ENCODE measurements around the gene ZDHHC9.

The ZDHHC9 gene

DNA sequence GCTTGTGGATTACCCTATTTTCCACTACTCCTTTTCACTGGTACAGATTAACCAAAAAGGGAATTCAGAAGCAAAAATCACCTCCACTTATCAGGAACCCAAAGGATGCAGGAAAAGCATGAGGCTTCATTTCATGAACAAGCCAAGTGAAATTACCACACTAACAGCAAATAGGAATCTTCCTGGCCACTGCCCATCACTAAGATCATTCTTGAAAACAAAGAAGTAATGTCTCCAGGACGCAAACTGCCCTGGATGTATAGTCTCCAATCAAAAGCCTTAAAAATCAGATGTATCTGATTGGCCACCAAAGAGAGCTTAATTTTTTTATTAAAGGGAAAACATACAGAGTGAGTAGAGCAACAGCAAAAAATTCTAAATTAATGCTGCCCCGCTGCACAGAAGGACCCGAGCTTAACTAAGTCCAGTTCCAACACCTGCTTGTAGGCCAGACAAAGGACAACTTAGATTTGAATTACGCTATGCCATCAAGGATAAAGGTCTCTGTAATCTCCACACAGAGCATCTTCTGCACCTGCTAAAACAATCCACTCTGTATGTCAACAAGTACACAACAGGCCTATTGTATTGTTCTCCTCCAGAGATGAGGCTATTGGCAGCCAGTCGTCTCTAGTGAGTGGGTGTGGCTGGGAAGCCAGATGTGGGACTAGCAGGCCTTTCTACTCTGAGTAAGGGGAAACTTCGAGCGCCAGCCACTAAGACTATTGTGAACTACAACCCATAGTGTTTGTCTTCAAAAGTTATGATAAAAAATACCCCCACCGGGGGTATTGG is 12.4 kb downstream of the ZDHHC9 start:
- H3K4me1 Mint-ChIP-seq: no peaks in the 10 kb centered on the region
- H3K27ac Mint-ChIP-seq: no peak overlapping the region
- no peak overlapping the region for H3K4me3 Mint-ChIP-seq
- DNase-seq (ENCODE audit: low spot score in 2 of 2): no peak
- peaks cover 10% of the 10 kb centered on the region for H3K36me3 Mint-ChIP-seq
- no peak for ATAC-seq
- H3K9me3 Mint-ChIP-seq: no peaks in the 10 kb centered on the region

- DNase-seq (ENCODE audit: low spot score in 2 of 2) (no peak), ATAC-seq (no peak)
- no peaks in the 10 kb centered on the region for H3K4me1 Mint-ChIP-seq
- no peaks in the 10 kb centered on the region for H3K9me3 Mint-ChIP-seq
- peaks cover 12% of the 10 kb centered on the region for H3K36me3 Mint-ChIP-seq
- H3K27ac Mint-ChIP-seq: no peak overlapping the region
- no peak overlapping the region for H3K4me3 Mint-ChIP-seq
Measured at GRCh38 chrX:129830494-129830893, 13.2 kb downstream of the ZDHHC9 start.

GRCh38 chrX:129825746-129826505 is 17.8 kb downstream of the ZDHHC9 start:
- Mint-ChIP-seq H3K36me3 (peaks cover 21% of the 10 kb centered on the region), H3K4me3 (no peak overlapping the region), H3K9me3 (no peaks in the 10 kb centered on the region), H3K4me1 (no peaks in the 10 kb centered on the region), H3K27ac (no peak overlapping the region)
- DNase-seq (ENCODE audit: low spot score in 2 of 2) (no peak), ATAC-seq (no peak)

- no peaks in the 10 kb centered on the region for H3K9me3 Mint-ChIP-seq
- no peaks in the 10 kb centered on the region for H3K4me1 Mint-ChIP-seq
- no peak overlapping the region for H3K4me3 Mint-ChIP-seq
- no peak for DNase-seq (ENCODE audit: low spot score in 2 of 2)
- no peak for ATAC-seq
- no peak overlapping the region for H3K27ac Mint-ChIP-seq
- peaks cover 21% of the 10 kb centered on the region for H3K36me3 Mint-ChIP-seq
Measured at GRCh38 chrX:129824620-129825019, 19.1 kb downstream of the ZDHHC9 start.

DNA sequence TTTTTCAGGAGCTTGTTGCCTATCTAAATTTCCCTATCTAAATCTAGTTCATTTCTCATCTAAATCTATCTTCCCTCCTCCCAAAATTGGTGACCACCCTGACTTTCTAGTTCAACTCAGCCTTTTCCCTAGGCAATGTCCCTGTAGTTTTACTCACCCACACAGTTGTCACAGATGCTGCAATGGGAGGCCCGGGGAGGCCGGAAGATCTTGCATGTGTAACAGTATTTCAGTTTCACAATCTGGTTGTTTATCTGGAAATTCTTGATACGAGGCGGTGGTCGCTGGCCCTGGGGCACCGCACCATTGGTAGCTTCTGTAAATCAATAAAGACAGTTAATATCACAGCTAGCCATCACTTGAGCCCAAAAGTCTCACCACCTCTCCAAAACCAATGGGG is 20.2 kb downstream of the ZDHHC9 start:
- Mint-ChIP-seq H3K4me3 (no peak overlapping the region), H3K36me3 (peaks cover 18% of the 10 kb centered on the region)

DNA sequence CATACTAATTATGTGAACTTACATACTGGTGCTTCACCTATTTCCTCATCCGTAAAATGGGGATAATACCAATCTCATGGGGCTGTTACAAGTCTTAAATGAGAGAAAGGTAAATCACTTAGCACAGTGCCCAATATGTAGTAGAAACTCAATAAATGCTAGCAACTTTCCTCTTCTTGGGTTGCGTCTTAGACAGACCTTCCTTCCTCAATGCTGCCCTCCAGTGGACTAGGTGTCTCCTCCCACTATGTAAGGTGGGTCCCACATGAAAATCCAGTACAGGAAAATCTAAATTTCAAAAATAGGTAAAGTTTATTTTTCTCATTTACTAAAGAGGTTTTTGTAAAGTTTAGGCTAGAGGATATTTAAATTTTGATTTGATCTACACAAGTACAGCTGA is 20.6 kb downstream of the ZDHHC9 start:
- Mint-ChIP-seq H3K4me1 (no peaks in the 10 kb centered on the region), H3K4me3 (no peak overlapping the region), H3K9me3 (no peaks in the 10 kb centered on the region), H3K36me3 (peaks cover 15% of the 10 kb centered on the region), H3K27ac (peak overlapping the region; percentile 45)
- ATAC-seq (peak; percentile 74), DNase-seq (ENCODE audit: low spot score in 2 of 2) (no peak)

More for the DNA sequence above, 20.2 kb downstream of the ZDHHC9 start:
- Mint-ChIP-seq H3K4me1 (no peaks in the 10 kb centered on the region), H3K27ac (peak overlapping the region; percentile 29), H3K9me3 (no peaks in the 10 kb centered on the region)
- ATAC-seq (peak; percentile 37), DNase-seq (ENCODE audit: low spot score in 2 of 2) (no peak)

DNA sequence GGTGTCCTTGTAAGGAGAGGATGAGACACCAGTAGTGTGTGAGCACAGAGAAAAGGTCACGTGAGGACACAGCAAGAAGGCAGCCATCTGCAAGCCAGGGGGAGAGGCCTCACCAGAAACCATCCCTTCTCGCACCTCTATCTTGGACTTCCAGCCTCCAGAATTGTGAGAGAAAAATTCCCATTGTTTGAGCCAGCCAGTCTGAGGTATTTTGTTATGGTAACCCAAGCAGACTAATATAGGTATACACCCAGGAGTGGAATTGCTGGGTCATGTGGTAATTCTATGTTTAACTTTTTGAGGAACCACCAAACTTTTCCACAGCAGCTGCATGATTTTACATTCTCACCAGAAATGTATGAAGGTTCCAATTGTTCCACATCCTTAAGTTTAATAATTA is 25.6 kb downstream of the ZDHHC9 start:
- Mint-ChIP-seq H3K4me1 (no peaks in the 10 kb centered on the region), H3K27ac (no peak overlapping the region), H3K9me3 (no peaks in the 10 kb centered on the region), H3K4me3 (no peak overlapping the region), H3K36me3 (peaks cover 9% of the 10 kb centered on the region)
- DNase-seq (ENCODE audit: low spot score in 2 of 2) (no peak), ATAC-seq (no peak)

DNA sequence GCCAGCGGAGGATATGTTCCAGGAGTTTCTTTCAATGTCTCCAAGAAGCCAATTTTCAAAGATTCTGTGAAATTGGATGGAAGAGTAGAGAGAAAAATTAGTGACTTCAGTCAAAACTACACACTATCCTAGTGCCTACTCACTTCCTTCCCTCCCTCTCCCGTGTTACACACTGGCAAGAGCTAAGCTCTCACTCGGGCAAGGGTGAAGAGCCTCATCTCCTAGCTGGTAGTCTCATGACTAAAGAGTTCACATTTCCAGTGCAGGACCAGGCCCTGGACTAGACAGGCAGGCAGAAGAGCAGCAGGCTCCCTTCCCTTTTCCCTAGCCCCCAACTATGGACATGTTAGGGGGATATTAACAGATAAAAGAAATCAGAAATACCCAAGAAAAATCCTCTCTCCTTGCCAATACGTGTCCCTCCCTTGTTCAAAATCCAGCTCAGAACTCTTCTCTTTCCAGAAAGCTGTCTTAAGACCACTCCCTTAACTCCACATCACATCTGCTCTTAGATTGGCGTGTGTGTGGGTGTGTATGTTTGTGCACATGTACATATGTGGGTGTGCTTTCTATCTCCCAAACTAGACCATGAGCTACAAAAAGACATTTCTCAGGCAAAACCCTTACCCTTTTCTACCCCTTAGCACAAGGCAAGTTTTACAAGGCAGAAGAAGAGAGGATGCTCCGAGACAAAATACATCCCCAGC is 29.9 kb downstream of the ZDHHC9 start:
- Mint-ChIP-seq H3K9me3 (no peaks in the 10 kb centered on the region), H3K4me1 (peaks cover 7% of the 10 kb centered on the region), H3K27ac (no peak overlapping the region), H3K36me3 (peaks cover 13% of the 10 kb centered on the region), H3K4me3 (no peak overlapping the region)
- DNase-seq (ENCODE audit: low spot score in 2 of 2) (no peak), ATAC-seq (no peak)

- DNase-seq (ENCODE audit: low spot score in 2 of 2): no peak
- H3K9me3 Mint-ChIP-seq: no peaks in the 10 kb centered on the region
- peaks cover 11% of the 10 kb centered on the region for H3K4me1 Mint-ChIP-seq
- H3K36me3 Mint-ChIP-seq: peaks cover 22% of the 10 kb centered on the region
- peak; percentile 65 for ATAC-seq
- no peak overlapping the region for H3K27ac Mint-ChIP-seq
- no peak overlapping the region for H3K4me3 Mint-ChIP-seq
Measured at GRCh38 chrX:129808829-129809796, 34.6 kb downstream of the ZDHHC9 start.

- no peak for DNase-seq (ENCODE audit: low spot score in 2 of 2)
- peaks cover 22% of the 10 kb centered on the region for H3K36me3 Mint-ChIP-seq
- peaks cover 11% of the 10 kb centered on the region for H3K4me1 Mint-ChIP-seq
- no peak for ATAC-seq
- no peak overlapping the region for H3K4me3 Mint-ChIP-seq
- no peaks in the 10 kb centered on the region for H3K9me3 Mint-ChIP-seq
- no peak overlapping the region for H3K27ac Mint-ChIP-seq
Measured at GRCh38 chrX:129808158-129808828, 35.4 kb downstream of the ZDHHC9 start.

DNA sequence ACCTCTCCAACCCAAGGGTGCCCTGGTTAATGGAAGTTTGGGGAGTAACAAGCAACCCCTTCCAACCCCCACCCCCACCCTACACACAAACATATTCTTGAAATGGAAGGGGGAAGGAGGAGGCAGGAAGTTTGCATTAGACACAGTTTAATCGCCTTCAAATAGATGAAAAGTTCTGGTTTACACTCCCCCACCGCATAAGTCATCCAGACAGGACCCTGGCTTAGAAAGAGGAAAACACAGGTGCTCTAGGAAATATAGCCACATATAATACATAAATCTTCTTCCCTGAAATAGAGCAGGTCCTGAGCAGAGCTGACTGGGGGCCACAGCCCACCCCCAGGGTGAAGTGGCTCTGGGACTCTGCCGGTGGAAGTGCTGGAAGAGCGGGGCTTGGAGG is 38.9 kb downstream of the ZDHHC9 start:
- Mint-ChIP-seq H3K27ac (no peak overlapping the region), H3K36me3 (peaks cover 17% of the 10 kb centered on the region), H3K9me3 (no peaks in the 10 kb centered on the region), H3K4me3 (no peak overlapping the region), H3K4me1 (peaks cover 16% of the 10 kb centered on the region)
- ATAC-seq: no peak
- DNase-seq (ENCODE audit: low spot score in 2 of 2): no peak

- DNase-seq (ENCODE audit: low spot score in 2 of 2) (no peak), ATAC-seq (no peak)
- no peak overlapping the region for H3K27ac Mint-ChIP-seq
- H3K36me3 Mint-ChIP-seq: peaks cover 32% of the 10 kb centered on the region
- H3K9me3 Mint-ChIP-seq: no peaks in the 10 kb centered on the region
- peaks cover 16% of the 10 kb centered on the region for H3K4me1 Mint-ChIP-seq
- H3K4me3 Mint-ChIP-seq: no peak overlapping the region
Measured at GRCh38 chrX:129802863-129803262, 40.8 kb downstream of the ZDHHC9 start.

- ATAC-seq (no peak), DNase-seq (ENCODE audit: low spot score in 2 of 2) (no peak)
- Mint-ChIP-seq H3K27ac (peak overlapping the region; percentile 37), H3K4me3 (no peak overlapping the region), H3K36me3 (peaks cover 45% of the 10 kb centered on the region), H3K4me1 (peaks cover 16% of the 10 kb centered on the region), H3K9me3 (no peaks in the 10 kb centered on the region)
Measured at GRCh38 chrX:129800186-129800585, 43.5 kb downstream of the ZDHHC9 start.

DNA sequence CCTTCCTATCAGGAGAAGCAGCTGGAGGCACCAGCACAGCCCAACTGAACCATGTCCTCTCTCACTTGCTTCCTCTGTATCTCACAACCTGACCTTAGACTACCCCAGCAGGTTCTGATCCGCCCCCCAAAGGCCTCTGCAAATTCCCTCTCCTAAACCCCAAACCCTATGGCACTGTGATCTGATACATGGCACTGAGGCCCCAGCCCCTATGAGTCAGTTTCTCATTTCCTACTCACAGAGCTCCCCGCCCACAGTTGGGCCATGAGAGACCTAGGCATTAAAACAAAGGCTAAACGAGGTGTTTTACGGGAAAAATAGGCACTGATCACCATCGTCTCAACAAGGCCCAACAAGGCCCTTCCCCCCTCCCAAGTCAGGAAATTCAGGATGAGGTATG is 44.8 kb downstream of the ZDHHC9 start:
- H3K4me3 Mint-ChIP-seq: peak overlapping the region; percentile 7
- peaks cover 16% of the 10 kb centered on the region for H3K4me1 Mint-ChIP-seq
- DNase-seq (ENCODE audit: low spot score in 2 of 2) (no peak), ATAC-seq (peak; percentile 92)
- H3K27ac Mint-ChIP-seq: peak overlapping the region; percentile 71
- no peaks in the 10 kb centered on the region for H3K9me3 Mint-ChIP-seq
- H3K36me3 Mint-ChIP-seq: peaks cover 54% of the 10 kb centered on the region

Measured in stimulated activated effector memory CD8-positive, alpha-beta T cell treated with anti-CD3 and anti-CD28 coated beads, Interleukin-12 subunit alpha, Interleukin-12 subunit beta, amount 100 ng/mL, for 72 hours (primary cell).